Keratinocyte (primary cell): Measurements from ENCODE around the gene BTBD10. TPM values are rescaled to one million over a fixed set of nuclear protein-coding genes. Genes with fewer than 3 reads are reported as not detected.
"Not testable (repeated sequence)": the region's sequence is repeated elsewhere in the genome, so short reads cannot be mapped to it uniquely, and the experiment has no call there.

ENCODE experiments used
- DNase-seq: peaks from one replicate; pipeline ENCODE4 v3.0.0-alpha.2; 2011; ENCODE audit warnings: low read depth, missing footprints, low spot score
- FAIRE-seq: peaks from 2 replicates; lab custom pipeline; 2011; peaks lifted over from hg19 to GRCh38; lab: Jason Lieb, UNC
- H2AFZ ChIP-seq: 2 replicates; pipeline ENCODE4 v1.6.0; 2012; ENCODE audit warnings: low read length, control low read depth, inconsistent platforms; ENCODE audit not compliant: control insufficient read depth
- H3K27ac ChIP-seq: 2 replicates; pipeline ENCODE4 v1.5.1; 2011; ENCODE audit warnings: low read length; ENCODE audit not compliant: control insufficient read depth, insufficient read depth
- H3K27me3 ChIP-seq: 3 replicates; pipeline ENCODE4 v1.6.0; 2011; ENCODE audit warnings: low read length; ENCODE audit not compliant: control insufficient read depth, insufficient read depth; ENCODE audit errors: extremely low read depth
- H3K36me3 ChIP-seq, 2 experiments: 2 replicates in 1 of 2; 3 replicates in 1 of 2; pipeline ENCODE4 v1.5.1; 2011; ENCODE audit warnings: low read length in 2 of 2, mild to moderate bottlenecking in 1 of 2; ENCODE audit not compliant: control insufficient read depth in 2 of 2, insufficient read depth in 2 of 2; ENCODE audit errors: extremely low read depth in 1 of 2
- H3K4me1 ChIP-seq: 3 replicates; pipeline ENCODE4 v1.5.1; 2011; ENCODE audit warnings: low read length; ENCODE audit not compliant: control insufficient read depth, insufficient read depth; ENCODE audit errors: extremely low read depth
- H3K4me2 ChIP-seq: 3 replicates; pipeline ENCODE4 v1.6.0; 2011; ENCODE audit warnings: low read depth, low read length; ENCODE audit not compliant: control insufficient read depth, insufficient read depth; ENCODE audit errors: extremely low read depth
- H3K4me3 ChIP-seq, 3 experiments: fragments of 200-600 bp in 1 of 3; sonication (generic) in 1 of 3; 2 replicates in 2 of 3; 3 replicates in 1 of 3; pipeline ENCODE4 v1.5.1; 2011 to 2016; ENCODE audit warnings: low read length in 3 of 3, mild to moderate bottlenecking in 3 of 3, control low read depth in 2 of 3, inconsistent platforms in 1 of 3, low read depth in 1 of 3, mixed read lengths in 1 of 3, mixed run types in 1 of 3, moderate library complexity in 1 of 3; ENCODE audit not compliant: control insufficient read depth in 2 of 3, insufficient read depth in 2 of 3; ENCODE audit errors: extremely low read depth in 1 of 3
- H3K79me2 ChIP-seq: 2 replicates; pipeline ENCODE4 v1.6.0; 2012; ENCODE audit warnings: low read length; ENCODE audit not compliant: control insufficient read depth, insufficient read depth
- H3K9ac ChIP-seq: 3 replicates; pipeline ENCODE4 v1.6.0; 2011; ENCODE audit warnings: low read length; ENCODE audit not compliant: control insufficient read depth, insufficient read depth; ENCODE audit errors: extremely low read depth
- H3K9me1 ChIP-seq: 3 replicates; pipeline ENCODE4 v1.6.0; 2011; ENCODE audit warnings: low read length; ENCODE audit not compliant: control insufficient read depth, insufficient read depth; ENCODE audit errors: extremely low read depth
- H3K9me3 ChIP-seq: 2 replicates; pipeline ENCODE4 v1.5.1; 2012; ENCODE audit warnings: low read depth, low read length; ENCODE audit not compliant: control insufficient read depth
- H4K20me1 ChIP-seq: 3 replicates; pipeline ENCODE4 v1.6.0; 2011; ENCODE audit warnings: low read length; ENCODE audit not compliant: control insufficient read depth, insufficient read depth; ENCODE audit errors: extremely low read depth
- EZH2 ChIP-seq: IDR thresholded peaks from one replicate; pipeline ENCODE4 v1.6.1; 2012; ENCODE audit warnings: inconsistent platforms, mild to moderate bottlenecking, low read length, moderate library complexity
- dilution Hi-C: fragments of 300-500 bp; cut with MboI; formaldehyde crosslinking; loops from one replicate; pipeline ENCODE4 v1.7.0; 2020; ENCODE audit warnings: low sequenced_read_pairs; ENCODE audit not compliant: extremely low pct_ligation_motif_present
- polyA plus RNA-seq, 5 experiments: library from polyadenylated mRNA; depleted of rRNA in 3 of 5; stranded (reverse) in 3 of 5; stranded (forward) in 1 of 5; unstranded in 1 of 5; fragments of >200 nt; gene quantifications; 1 replicate in 1 of 5; 2 replicates in 3 of 5; 3 replicates in 1 of 5; pipeline versions ENCODE4 v1.2.1 to v1.2.3, GENCODE V29; 2011 to 2012; ENCODE audit warnings: missing spikeins in 2 of 5, low read depth in 1 of 5, low replicate concordance in 1 of 5
- TF ChIP-seq, protein P1 (sequence below), 3 experiments: IDR thresholded peaks in 1 of 3; conservative IDR thresholded peaks in 1 of 3; optimal IDR thresholded peaks in 1 of 3; 2 replicates in 2 of 3; 3 replicates in 1 of 3; pipeline versions ENCODE3 to v1.5.1; 2011; ENCODE audit warnings: low read length in 3 of 3, mild to moderate bottlenecking in 3 of 3, moderate library complexity in 2 of 3, control low read depth in 1 of 3, inconsistent platforms in 1 of 3; ENCODE audit not compliant: insufficient read depth in 2 of 3; ENCODE audit errors: extremely low read depth in 1 of 3

BTBD10 gene
- polyA plus RNA-seq, 1 donor (not counting 4 experiments of a cell fraction or from before 2014, with no cell fraction given) = 76.0 TPM

DNA sequence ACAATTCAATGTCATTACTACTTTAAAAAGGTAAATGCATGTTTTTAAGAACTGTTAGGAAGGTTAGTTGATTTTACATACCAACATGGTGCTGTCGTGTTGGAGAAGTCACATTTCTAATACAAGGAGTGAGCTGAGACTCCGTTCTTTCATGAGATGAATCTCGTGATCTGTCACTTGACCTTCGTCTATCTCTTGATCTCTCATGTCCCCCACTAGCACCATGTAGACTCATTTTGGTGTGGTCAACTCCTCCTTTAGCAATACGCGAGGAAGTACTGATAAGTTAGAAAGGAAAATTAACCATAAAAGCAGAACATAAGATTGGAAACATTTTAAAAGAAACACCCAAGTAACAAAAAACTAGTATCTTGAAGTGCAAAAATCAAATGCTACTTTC lies 41.5 kb downstream of the BTBD10 start:
- Histone ChIP-seq H3K4me2 (no peak overlapping the region), H3K36me3 (peaks cover 4 to 10% of the 10 kb centered on the region in 2 experiments), H3K79me2 (peaks cover 34% of the 10 kb centered on the region), H3K27me3 (no peaks in the 10 kb centered on the region), H3K9me1 (no peaks in the 10 kb centered on the region), H3K9me3 (no peaks in the 10 kb centered on the region), H4K20me1 (peaks cover 4% of the 10 kb centered on the region), H3K9ac (no peak overlapping the region), H3K27ac (no peak overlapping the region), H3K4me3 (no peak overlapping the region), H2AFZ (no peak overlapping the region), H3K4me1 (no peaks in the 10 kb centered on the region)
- DNase-seq (no peak), FAIRE-seq (no peak)
- dilution Hi-C loops = no loop called here
- TF ChIP-seq EZH2 = no peak

DNA sequence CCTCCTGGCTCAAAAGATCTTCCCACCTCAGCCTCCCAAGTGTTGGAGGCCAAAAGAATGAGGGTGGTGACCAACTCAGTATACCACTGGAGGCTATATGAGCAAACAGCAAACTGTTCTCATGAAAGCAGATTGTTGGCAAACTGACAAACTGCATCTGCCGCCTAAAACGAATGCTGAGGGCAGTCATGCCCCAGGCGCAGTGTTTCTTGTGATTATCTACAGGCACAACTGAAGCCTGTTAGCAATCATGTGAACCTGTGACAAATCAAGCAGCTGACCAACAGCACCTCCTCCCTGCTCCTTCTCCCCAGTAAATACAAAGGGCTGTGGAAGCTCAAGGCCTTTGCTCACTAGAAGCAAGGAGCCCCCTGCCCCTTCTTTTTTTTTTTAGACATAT lies 47.8 kb downstream of the BTBD10 start:
- Histone ChIP-seq H3K9ac (no peak overlapping the region), H2AFZ (no peak overlapping the region), H4K20me1 (no peaks in the 10 kb centered on the region), H3K27me3 (no peaks in the 10 kb centered on the region), H3K79me2 (no peaks in the 10 kb centered on the region), H3K36me3 (peaks cover 9 to 25% of the 10 kb centered on the region in 2 experiments), H3K9me3 (no peaks in the 10 kb centered on the region), H3K4me3 (no peak overlapping the region), H3K9me1 (no peaks in the 10 kb centered on the region), H3K4me1 (no peaks in the 10 kb centered on the region), H3K27ac (peak overlapping the region; percentile 8), H3K4me2 (no peak overlapping the region)
- DNase-seq = peak; percentile 4
- FAIRE-seq = no peak
- dilution Hi-C loops = no loop called here
- TF ChIP-seq EZH2 = no peak
- TF ChIP-seq, protein P1, sequence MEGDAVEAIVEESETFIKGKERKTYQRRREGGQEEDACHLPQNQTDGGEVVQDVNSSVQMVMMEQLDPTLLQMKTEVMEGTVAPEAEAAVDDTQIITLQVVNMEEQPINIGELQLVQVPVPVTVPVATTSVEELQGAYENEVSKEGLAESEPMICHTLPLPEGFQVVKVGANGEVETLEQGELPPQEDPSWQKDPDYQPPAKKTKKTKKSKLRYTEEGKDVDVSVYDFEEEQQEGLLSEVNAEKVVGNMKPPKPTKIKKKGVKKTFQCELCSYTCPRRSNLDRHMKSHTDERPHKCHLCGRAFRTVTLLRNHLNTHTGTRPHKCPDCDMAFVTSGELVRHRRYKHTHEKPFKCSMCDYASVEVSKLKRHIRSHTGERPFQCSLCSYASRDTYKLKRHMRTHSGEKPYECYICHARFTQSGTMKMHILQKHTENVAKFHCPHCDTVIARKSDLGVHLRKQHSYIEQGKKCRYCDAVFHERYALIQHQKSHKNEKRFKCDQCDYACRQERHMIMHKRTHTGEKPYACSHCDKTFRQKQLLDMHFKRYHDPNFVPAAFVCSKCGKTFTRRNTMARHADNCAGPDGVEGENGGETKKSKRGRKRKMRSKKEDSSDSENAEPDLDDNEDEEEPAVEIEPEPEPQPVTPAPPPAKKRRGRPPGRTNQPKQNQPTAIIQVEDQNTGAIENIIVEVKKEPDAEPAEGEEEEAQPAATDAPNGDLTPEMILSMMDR (optimal IDR thresholded peaks at IDR 0.05 in 1 of 3, IDR thresholded peaks at IDR 0.05 in 1 of 3, conservative IDR thresholded peaks at IDR 0.05 in 1 of 3; ENCODE audit: extremely low read depth in 1 of 3, insufficient read depth in 2 of 3, low read length in 3 of 3) = no peak

DNA sequence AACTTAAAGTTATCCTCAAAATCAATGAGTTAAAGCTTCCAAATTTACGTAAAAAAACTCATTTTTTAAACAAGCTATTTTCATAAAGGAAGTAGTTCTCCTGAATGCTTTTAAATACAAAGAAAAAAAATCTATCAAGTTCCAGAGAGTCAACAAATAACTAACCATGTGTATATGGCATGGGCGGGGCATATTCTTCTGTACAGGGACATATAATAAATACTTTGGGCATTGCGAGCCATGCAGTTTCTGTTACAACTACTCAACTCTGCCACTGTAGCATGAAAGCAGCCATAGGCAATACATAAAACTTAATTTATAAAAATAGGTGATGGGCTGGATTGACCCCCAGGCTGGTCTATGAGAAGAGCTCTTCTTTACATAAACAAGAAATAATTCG lies 57.8 kb downstream of the BTBD10 start:
- H3K9me3 ChIP-seq = no peaks in the 10 kb centered on the region
- dilution Hi-C loops = no loop called here
- no peak overlapping the region for H3K27ac ChIP-seq
- no peaks in the 10 kb centered on the region for H3K27me3 ChIP-seq
- H3K9me1 ChIP-seq = no peaks in the 10 kb centered on the region
- no peaks in the 10 kb centered on the region for H3K4me1 ChIP-seq
- H3K4me3 ChIP-seq = no peak overlapping the region
- no peak overlapping the region for H3K4me2 ChIP-seq
- FAIRE-seq = no peak
- no peak for DNase-seq
- H4K20me1 ChIP-seq = no peaks in the 10 kb centered on the region
- no peak for TF ChIP-seq EZH2
- TF ChIP-seq, protein P1 (optimal IDR thresholded peaks at IDR 0.05 in 1 of 3, IDR thresholded peaks at IDR 0.05 in 1 of 3, conservative IDR thresholded peaks at IDR 0.05 in 1 of 3; ENCODE audit: extremely low read depth in 1 of 3, insufficient read depth in 2 of 3, low read length in 3 of 3) = no peak
- no peaks in the 10 kb centered on the region for H3K79me2 ChIP-seq
- no peak overlapping the region for H3K9ac ChIP-seq
- peaks cover 11 to 17% of the 10 kb centered on the region in 2 experiments for H3K36me3 ChIP-seq
- no peak overlapping the region for H2AFZ ChIP-seq

DNA sequence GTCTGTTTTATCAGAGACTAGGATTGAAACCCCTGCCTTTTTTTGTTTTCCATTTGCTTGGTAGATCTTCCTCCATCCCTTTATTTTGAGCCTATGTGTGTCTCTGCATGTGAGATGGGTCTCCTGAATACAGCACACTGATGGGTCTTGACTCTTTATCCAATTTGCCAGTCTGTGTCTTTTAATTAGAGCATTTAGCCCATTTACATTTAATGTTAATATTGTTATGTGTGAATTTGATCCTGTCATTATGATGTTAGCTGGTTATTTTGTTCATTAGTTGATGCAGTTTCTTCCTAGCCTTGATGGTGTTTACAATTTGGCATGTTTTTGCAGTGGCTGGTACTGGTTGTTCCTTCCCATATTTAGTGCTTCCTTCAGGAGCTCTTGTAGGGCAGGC lies 64.7 kb downstream of the BTBD10 start:
- H4K20me1 ChIP-seq, H3K4me2 ChIP-seq, H3K79me2 ChIP-seq, H3K9ac ChIP-seq, H3K36me3 ChIP-seq, DNase-seq, H3K9me3 ChIP-seq, H3K27ac ChIP-seq, H3K4me3 ChIP-seq, H2AFZ ChIP-seq, H3K27me3 ChIP-seq, dilution Hi-C loops, FAIRE-seq, H3K9me1 ChIP-seq, H3K4me1 ChIP-seq: not testable (repeated sequence)
